GM19328 (cell line): Measurements from ENCODE around the gene SPRR2B.
"Not testable (repeated sequence)": the region's sequence is repeated elsewhere in the genome, so short reads cannot be mapped to it uniquely, and the experiment has no call there.

ENCODE experiments used
- ATAC-seq: cut with Tn5 transposase; IDR thresholded peaks from one replicate; pipeline ENCODE4 v1.9.1; 2021; ENCODE audit warnings: mild to moderate bottlenecking, moderate library complexity; ENCODE audit not compliant: unreplicated experiment

The SPRR2B gene

DNA sequence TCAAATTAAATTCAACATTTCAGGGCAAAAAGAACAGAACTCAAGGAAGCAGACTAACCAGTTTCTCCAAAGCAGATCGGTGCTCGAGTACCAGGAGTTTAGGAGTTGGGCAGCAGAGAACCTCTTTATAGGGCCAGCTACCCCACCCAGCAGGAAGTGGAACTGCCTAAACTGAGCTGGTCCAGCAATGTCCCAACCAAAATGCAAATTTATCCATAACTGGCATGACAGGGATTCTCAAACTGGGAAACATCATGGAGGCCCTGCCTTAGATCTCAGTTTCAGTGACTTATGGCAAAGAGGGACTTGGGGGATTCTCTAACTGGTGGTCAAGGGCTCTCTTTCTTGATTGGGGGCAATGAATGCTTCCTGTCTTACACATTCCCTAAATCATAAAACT lies at the start of gene SPRR2B:
Gene SPRR2B, minus strand, starts transcription at position 101 of the 400 bp plus-strand sequence. CDS start 772 bp downstream, outside the sequence.
- ATAC-seq = no peak

DNA sequence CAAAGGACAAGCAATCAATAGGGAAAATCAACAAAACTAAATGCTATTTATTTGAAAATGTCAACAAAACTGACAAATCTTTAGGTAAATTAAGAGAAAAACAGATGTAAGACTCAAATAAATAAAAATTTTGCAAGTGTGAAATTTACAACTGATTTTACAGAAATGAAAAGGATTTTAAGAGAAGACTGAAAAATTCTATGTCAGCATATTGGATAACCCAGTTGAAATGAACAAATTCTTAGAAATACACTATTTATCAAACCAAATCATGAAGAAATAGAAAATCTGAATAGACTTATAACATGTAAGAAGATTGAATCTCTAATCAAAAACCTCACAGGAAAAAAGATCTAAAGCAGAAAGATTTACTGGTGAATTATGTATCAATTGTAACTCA lies 49.5 kb upstream of the SPRR2B start:
- no peak for ATAC-seq

DNA sequence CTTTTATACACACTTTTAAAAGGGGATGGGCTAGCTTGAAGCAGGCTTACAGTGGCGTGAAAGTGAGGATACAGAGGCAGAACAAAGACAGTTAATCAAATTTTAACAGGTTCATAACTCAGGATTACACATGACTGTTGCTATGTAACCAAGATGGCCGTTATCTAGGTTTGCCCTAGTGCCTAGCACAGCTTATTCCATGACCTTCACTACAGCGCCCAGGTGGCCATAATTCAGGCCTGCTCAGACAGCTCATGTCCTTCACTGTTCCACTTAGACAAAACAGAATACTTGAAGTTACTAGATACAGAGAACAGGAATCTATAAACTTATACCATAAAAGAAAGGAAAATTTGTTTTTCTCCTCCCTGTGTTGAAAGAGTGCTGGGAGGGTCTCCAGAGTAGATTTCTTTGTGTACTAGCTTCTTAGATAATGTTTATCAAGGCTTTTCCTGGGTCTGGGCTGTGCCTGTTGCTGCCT lies 48.1 kb upstream of the SPRR2B start:
- ATAC-seq = no peak

DNA sequence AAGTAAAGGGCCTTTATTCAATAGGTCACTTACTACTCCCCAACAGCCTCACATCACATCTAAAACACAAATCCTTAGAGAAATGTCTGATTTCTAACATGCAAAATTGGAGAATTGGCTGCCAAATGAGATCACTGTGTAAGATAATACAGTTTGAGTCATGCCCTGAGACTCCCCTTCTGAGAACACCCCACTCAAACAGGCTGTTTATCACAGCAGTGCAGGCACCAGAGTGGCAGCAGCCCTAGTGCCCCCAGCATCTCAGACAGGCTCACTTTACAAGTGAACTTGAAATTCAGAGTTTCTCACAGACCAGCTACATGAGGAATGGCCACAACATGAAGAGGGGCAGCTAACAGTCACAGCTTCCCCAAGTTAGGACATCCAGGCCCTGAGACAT lies 43.9 kb upstream of the SPRR2B start:
- not testable (repeated sequence) for ATAC-seq

DNA sequence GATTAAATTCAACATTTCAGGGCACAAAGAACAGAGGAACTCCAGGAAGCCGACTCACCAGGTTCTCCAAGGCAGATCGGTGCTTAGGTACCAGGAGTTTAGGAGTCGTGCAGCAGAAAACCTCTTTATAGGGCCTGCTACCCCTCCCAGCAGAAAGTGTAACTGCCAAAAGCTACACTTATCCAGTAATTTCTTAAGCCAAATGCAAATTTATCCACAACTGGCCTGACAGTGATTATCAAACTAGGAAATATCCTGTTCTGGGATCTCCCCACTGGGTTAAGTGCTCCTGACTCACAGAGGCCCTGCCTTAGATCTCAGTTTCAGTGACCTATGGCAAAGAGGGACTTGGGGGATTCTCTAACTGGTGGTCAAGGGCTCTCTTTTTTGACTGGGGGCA lies 42.0 kb upstream of the SPRR2B start, which contains the start of gene SPRR2F:
Gene SPRR2F, minus strand, starts transcription at position 101 of the 400 bp plus-strand sequence. CDS start 783 bp downstream, outside the sequence.
- no peak for ATAC-seq

DNA sequence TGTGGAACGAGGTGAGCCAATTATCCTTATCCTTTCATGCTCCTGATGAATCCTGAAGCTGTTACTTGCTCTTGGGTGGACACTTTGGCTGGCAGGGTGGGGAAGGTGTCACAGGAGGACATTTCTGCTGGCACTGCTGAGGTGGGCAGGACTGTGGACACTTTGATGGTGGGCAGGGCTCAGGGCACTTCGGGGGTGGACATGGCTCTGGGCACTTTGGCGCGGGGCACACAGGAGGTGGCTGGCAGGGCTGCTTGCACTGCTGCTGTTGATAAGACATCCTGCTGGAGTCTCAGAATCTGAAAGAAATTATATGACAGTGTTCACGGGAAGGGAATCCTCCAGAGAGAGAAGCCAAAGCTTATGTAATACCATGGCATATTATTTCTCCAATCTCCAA lies 41.0 kb upstream of the SPRR2B start:
- ATAC-seq = not testable (repeated sequence)

DNA sequence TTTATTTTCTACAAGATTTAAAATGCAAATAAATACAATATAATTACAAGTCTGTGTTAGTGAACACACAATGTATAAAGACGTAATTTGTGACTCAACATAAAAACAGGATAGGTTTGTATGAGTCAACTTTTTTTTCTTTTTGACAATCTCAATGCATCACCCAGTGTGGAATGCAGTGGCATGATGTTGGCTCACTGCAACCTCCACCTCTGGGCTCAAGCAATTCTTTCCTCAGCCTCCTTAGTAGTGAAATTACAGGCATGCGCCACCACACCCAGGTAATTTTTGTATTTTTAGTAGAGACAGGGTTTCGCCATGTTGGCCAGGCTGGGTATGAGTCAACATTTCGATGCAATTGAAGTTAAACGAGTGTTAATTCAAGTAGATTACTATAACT lies 28.8 kb upstream of the SPRR2B start:
- ATAC-seq = no peak

DNA sequence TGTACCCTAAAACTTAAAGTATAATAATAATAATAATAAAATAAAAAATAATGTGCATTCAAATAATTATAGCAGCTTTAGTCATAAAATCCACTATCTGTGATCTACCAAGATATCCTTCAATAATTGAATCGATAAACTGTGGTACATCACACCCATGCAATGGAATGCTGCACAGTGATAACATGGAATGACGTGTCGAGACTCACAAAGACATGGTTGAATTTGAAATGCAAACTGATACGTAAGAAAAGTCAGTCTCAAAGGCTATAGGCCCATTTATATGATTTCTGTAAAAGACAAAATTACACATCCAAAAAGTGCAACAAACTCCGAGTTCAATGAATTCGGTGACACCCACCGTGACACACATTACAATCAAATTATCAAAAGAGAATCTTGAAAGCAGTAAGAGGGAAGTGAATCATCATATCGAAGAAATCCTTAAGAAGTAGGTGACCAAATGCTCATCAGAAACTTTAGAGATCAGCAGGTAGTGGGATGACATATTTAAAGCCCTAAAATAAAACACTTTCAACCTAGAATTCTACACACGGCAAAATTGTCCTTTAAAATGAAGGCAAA lies 28.1 kb upstream of the SPRR2B start:
- no peak for ATAC-seq

DNA sequence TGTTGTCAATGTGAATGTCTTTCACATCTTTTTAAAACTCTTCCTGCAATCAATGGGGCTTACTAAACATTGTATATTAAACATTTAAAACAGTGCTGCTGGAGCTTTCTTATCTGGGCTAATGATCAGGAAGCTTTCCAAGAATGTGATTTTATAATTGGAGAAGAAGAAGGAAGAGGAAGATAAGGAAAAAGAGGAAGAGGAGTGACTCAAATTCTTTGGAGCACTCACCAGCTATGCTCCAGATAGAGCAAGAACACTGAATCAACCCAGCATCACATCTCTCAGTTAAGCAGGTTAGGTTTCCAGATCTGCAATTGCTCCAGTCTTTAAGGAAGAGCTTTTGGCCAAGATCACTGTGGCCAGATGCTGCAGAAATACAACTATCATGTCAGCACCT lies 24.4 kb upstream of the SPRR2B start:
- ATAC-seq = no peak

DNA sequence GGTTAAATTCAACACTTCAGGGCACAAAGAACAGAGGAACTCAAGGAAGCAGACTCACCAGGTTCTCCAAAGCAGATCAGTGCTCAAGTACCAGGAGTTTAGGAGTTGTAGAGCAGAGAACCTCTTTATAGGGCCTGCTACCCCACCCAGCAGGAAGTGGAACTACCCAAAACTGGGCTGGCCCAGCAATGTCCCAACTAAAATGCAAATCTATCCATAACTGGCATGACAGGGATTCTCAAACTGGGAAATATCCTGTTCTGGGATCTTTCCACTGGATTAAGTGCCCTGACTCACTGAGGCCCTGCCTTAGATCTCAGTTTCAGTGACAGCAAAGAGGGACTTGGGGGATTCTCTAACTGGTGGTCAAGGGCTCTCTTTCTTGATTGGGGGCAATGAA lies 23.0 kb upstream of the SPRR2B start, which contains the start of gene SPRR2E:
Gene SPRR2E, minus strand, starts transcription at position 101 of the 400 bp plus-strand sequence. CDS start 775 bp downstream, outside the sequence.
- no peak for ATAC-seq

DNA sequence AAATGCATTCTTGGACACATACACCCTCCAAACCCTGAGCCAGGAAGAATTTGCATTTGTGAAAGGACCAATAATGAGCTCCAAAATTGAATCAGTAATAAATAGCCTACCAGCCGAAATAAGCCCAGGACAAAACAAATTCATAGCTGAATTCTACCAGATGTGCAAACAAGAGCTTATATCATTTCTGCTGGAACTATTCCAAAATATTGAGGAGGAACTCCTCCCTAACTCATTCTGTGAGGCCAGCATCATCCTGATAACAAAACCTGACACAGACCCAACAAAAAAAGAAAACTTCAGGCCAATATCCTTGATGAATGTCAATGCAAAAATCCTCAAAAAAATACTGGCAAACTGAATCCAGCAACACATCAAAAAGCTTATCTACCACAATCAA lies 16.2 kb upstream of the SPRR2B start:
- ATAC-seq = no peak

DNA sequence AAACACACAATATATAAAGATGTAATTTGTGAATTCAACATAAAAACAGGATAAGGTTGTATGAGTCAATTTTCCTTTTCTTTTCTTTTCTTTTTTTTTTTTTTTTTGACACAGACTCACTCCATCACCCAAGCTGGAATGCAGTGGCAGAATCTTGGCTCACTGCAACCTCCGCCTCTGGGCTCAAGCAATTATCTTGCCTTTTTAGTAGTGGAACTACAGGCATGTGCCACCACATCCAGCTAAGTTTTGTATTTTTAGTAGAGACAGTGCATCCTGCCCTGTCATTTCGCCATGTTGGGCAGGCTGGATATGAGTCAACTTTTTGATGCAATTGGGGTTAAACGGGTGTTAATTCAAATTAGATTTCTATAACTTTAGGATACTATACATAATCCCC lies 10.3 kb upstream of the SPRR2B start:
- ATAC-seq = no peak

DNA sequence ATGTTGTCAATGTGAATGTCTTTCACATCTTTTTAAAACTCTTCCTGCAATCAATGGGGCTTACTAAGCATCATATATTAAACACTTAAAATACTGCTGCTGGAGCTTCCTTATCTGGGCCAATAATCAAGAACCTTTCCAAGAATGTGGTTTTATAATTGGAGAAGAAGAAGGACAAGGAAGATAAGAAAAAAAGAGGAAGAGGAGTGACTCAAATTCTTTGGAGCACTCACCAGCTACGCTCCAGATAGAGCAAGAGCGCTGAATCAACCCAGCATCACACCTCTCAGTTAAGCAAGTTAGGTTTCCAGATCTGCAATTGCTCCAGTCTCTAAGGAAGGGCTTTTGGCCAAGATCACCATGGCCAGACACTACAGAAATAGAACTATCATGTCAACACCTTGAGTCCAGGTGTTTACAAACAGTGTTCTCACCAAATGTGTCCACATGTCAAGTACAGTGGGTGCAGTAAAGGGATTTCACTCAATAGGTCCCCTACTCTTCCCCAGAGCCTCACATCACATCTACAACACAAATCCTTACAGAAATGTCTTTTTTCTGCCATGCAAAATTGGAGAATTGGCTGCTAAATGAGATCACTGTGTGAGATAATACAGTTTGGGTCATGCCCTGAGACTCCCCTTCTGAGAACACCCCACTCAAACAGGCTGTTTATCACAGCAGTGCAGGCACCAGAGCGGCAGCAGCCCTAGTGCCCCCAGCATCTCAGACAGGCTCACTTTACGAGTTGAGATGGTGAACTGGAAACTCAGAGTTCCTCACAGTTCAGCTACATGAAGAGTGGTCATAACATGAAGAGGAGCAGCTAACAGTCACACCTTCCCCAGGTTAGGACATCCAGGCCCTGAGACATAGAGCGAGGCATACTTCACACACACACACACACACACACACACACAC lies 1.7 kb upstream of the SPRR2B start:
- ATAC-seq = no peak

DNA sequence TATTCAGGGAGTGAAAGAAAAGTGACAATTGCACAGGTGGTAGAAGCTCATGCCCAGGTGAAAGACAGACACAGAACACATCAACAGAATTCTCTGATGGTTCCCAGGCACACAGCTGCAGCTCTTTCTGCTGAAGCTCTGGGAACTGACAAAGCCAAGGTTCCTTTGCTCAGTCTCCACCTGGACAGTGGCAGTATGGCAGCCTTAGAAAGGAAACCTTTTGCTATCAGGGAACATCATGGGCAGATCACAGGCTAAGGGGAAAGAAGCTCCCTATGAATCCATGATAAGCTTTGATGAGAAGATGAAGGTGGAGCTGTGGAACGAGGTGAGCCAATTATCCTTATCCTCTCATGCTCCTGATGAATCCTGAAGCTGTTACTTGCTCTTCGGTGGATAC lies 1.2 kb downstream of the SPRR2B start:
- no peak for ATAC-seq

DNA sequence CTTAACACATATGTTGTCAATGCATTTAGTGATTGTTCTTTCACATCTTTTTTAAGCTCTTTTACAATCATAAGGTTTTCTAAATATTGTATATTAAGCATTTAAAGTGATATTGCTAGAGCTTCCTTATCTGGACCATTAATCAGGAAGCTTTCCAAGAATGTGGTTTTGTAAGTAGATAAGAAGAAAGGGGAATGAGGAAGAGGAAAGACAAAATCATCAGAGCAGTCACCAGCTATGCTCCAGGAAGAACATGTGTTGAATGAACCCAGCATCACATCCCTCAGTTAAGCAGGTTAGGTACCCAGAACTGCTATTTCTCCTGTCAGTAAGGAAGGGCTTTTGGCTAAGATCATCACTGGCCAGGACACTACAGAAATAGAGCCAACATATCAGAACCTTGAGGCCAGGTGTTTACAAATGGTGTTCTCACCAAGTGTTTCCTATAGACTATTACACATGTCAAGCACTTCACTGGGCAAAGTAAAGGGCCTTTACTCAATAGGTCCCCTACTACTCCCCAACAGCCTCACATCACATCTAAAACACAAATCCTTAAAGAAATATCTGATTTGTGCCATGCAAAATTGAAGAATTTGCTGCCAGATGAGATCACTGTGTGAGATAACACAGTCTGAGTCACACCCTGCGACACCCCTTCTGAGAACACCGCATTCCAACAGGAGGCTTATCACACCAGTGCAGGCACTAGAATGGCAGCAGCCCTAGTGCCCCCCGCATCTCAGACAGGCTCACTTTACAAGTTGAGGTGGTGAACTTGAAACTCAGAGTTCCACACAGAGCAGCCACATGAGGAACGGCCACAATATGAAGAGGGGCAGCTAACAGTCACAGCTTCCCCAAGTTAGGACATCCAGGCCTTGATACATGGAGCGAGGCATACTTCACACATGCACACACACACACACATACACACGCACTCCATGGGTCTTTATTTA lies 12.3 kb downstream of the SPRR2B start:
- no peak for ATAC-seq

DNA sequence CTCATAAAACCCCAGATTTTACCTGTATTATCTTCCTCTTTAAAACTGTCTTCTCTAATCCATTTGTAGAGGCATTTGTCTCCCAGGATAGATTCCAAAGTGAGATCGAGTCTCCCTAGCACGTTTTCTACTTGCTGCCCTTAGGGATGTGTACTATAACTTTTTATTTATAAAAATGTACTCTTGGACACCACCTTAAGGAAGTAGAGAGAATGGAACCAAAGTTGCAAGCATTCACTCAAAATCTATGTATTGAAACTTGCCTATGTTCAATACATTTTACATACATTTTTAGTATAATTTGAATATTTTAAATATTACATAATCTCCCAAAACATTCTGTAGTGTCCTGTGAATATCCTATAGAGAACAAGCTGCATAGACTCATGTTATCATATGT lies 13.3 kb downstream of the SPRR2B start:
- no peak for ATAC-seq

DNA sequence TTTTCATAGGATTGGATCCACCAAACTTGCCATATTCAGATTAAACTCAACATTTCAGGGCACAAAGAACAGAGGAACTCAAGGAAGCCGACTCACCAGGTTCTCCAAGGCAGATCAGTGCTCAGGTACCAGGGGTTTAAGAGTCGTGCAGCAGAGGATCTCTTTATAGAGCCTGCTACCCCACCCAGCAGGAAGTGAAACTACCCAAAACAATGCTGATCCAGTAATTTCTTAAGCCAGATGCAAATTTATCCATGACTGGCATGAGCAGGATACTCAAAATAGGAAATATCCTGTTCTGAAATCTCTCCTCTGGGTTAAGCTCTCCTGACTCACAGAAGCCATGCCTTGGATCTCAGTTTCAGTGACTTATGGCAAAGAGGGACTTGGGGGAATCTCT lies 14.0 kb downstream of the SPRR2B start, which contains the start of gene SPRR2A:
Gene SPRR2A, minus strand, starts transcription at position 138 of the 400 bp plus-strand sequence. CDS start 777 bp downstream, outside the sequence.
- no peak for ATAC-seq

DNA sequence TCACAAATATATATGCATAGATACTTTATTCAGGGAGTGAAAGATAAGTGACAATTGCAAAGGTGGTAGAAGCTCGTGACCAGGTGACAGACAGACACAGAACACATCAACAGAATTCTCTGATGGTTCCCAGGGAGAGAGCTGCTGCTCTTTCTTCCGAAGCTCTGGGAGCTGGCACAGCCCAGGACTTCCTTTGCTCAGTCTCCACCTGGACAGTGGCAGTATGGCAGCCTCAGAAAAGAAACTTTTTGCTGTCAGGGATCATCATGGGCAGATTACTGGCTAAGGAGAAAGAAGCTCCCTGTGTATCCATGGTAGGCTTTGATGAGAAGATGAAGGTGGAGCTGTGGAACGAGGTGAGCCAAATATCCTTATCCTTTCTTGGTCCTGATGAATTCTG lies 15.3 kb downstream of the SPRR2B start:
- not testable (repeated sequence) for ATAC-seq

DNA sequence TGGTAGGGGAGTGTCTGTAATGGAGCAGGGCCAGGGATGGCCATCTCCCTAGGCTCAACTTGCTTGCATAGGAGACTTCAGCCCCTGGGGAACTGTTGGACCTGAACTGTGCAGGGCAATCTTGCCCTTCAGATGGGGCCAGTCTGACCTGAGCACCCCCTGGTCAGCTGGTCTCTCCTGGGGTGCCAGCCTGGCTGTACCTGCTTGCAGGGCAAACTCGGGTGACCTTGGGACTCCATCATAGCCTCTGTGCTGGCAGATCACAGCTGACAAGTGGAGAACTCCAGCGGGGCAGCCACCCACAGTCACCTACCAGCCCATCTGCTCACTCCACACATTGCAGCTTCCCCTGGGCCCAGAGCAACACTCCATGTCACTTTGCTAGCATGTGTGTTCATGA lies 22.2 kb downstream of the SPRR2B start:
- no peak for ATAC-seq

DNA sequence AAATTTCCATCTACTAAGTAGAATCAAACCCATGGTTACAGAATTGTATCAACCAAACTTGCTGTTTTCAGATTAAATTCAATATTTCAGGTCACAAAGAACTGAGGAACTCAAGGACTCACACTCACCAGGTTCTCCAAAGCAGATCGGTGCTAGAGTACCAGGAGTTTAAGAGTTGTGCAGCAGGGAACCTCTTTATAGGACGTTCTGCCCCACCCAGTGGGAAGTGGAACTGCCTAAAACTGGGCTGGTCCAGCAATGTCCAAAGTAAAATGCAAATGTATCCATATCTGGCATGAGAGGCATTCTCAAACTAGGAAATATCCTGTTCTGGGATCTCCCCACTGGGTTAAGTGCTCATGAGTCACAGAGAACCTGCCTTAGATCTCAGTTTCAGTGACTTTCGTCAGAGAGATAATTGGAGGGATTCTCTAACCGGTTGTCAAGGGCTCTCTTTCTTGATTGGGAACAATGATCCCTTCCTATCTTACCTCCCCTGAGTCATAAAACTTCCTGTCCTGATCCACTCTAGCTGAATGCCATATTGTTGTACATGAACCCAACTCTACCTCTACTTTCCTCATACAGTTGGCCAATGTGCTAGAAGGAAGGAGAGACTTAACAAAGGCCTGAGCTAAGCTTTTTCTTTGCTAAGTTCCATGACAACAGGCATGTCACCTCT lies 30.3 kb downstream of the SPRR2B start, which contains the start of gene SPRR2D:
Gene SPRR2D, minus strand, starts transcription at position 171 of the 682 bp plus-strand sequence. CDS start 774 bp downstream, outside the sequence.
- ATAC-seq = no peak
